ENCODE data around the gene CIC. TPM values are rescaled to one million over a fixed set of nuclear protein-coding genes. Genes with fewer than 3 reads are reported as not detected.
A peak's percentile ranks its signal among the peaks of the same experiment; 100 is the strongest.

CIC gene
- total and polyA plus RNA-seq, 2 of the 13 experiments (the other 11 are each of a cell fraction or from before 2014, with no cell fraction given): 5.9 to 8.0 TPM

DNA sequence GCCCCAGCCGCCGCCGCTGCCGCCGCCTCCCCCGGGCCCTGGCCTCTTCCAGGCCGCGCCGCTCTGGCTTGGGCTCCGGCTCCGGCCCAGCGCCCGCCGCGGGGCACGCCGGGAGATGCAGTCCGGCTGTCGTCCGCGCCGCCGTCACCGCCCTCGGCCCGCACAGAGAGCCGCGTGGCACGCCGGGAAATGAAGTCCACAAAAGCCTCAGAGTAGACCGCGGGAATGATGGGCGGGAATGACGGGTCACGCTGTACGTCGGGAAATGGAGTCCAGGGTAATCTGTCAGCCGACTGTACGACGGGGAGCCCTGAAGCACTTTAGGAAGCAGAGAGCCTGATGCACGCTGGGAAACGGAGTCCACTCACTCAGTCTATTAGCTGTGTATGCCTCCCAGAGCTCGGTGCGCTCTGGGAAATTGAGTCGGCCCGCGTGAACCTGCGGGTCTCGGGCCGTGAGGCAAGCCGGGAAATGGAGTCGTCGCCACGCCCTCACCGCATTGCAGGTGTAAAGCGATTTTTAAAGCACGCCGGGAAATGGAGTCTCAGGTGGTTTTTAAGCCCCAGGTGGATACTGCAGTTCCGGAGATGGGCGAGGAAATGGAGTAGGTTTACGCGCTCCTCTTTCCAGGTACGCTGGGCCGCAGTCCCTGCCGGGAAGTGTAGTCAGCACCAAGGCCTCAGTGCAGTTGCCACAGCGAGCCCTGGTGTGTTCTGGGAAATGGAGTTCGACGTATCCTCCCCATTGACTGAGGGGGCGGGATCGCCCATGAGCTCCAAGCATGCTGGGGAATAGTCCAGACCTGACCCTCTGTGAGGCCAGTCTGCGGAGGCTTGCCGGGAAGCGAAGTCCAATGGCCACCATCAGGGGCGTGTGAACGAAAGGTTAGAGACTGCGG, 26.3 kb upstream of the CIC start, which contains the start of gene GSK3A (continued):
- TF ChIP-seq ZNF276 (CRISPR knock-in tag; IDR thresholded peaks at IDR 0.05; ENCODE audit: low read depth) (no peak), POGZ (CRISPR knock-in tag; IDR thresholded peaks at IDR 0.05) (peak; percentile 38), AGO2 (optimal IDR thresholded peaks at IDR 0.05; ENCODE audit: low read depth, low read length) (peak; percentile 39), WIZ (CRISPR knock-in tag; IDR thresholded peaks at IDR 0.05) (no peak), SP1 (IDR thresholded peaks at IDR 0.05) (no peak), SP1 (CRISPR knock-in tag; IDR thresholded peaks at IDR 0.05) (peak; percentile 77), FOXC1 (CRISPR knock-in tag; IDR thresholded peaks at IDR 0.05; ENCODE audit: borderline replicate concordance) (no peak), HDAC6 (IDR thresholded peaks at IDR 0.05; ENCODE audit: low read depth, low read length) (no peak), MYC (CRISPR knock-in tag; IDR thresholded peaks at IDR 0.05; ENCODE audit: borderline replicate concordance) (peak; percentile 47), FOXA1 (IDR thresholded peaks at IDR 0.05) (no peak), FOXA1 (CRISPR knock-in tag; IDR thresholded peaks at IDR 0.05) (no peak; the same call in 1 of the 2 replicates), SRSF1 (optimal IDR thresholded peaks at IDR 0.05; ENCODE audit: low read depth, low read length) (peak; percentile 5), RXRB (CRISPR knock-in tag; IDR thresholded peaks at IDR 0.05; ENCODE audit: borderline replicate concordance) (peak; percentile 78), SP4 (CRISPR knock-in tag; IDR thresholded peaks at IDR 0.05) (peak; percentile 66), ZNF574 (CRISPR knock-in tag; IDR thresholded peaks at IDR 0.05) (peak; percentile 91), SOX5 (CRISPR knock-in tag; IDR thresholded peaks at IDR 0.05; ENCODE audit: borderline replicate concordance) (peak; percentile 23; the same call in 1 of the 2 replicates), NKX3-1 (CRISPR knock-in tag; IDR thresholded peaks at IDR 0.05) (peak; percentile 54; the same call in 1 of the 2 replicates), ZFP62 (CRISPR knock-in tag; IDR thresholded peaks at IDR 0.05) (0 out of 2 replicates have a peak, but pooled peaks have one; percentile 64), ZNF12 (CRISPR knock-in tag; IDR thresholded peaks at IDR 0.05) (peak; percentile 24; the same call in 1 of the 2 replicates), EP300 (IDR thresholded peaks at IDR 0.05; ENCODE audit: low read depth in 2 of 2, low read length in 2 of 2) (peak in 1 of 2 experiments; percentile 55; a peak in 2 of 4 replicates), EP300 (CRISPR knock-in tag; IDR thresholded peaks at IDR 0.05; ENCODE audit: borderline replicate concordance) (no peak), ZNF704 (CRISPR knock-in tag; IDR thresholded peaks at IDR 0.05; ENCODE audit: borderline replicate concordance) (no peak), U2AF2 (IDR thresholded peaks at IDR 0.05; ENCODE audit: low read depth, low read length) (no peak)
- TF ChIP-seq, protein P1, sequence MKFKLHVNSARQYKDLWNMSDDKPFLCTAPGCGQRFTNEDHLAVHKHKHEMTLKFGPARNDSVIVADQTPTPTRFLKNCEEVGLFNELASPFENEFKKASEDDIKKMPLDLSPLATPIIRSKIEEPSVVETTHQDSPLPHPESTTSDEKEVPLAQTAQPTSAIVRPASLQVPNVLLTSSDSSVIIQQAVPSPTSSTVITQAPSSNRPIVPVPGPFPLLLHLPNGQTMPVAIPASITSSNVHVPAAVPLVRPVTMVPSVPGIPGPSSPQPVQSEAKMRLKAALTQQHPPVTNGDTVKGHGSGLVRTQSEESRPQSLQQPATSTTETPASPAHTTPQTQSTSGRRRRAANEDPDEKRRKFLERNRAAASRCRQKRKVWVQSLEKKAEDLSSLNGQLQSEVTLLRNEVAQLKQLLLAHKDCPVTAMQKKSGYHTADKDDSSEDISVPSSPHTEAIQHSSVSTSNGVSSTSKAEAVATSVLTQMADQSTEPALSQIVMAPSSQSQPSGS (CRISPR knock-in tag; IDR thresholded peaks at IDR 0.05): peak; percentile 81; the same call in 1 of the 2 replicates
